HG02885 (cell line): ENCODE results near the gene ANKFN1.

Experiments used
- ATAC-seq: cut with Tn5 transposase; IDR thresholded peaks from one replicate; pipeline ENCODE4 v1.9.1; 2021; ENCODE audit warnings: mild to moderate bottlenecking; ENCODE audit not compliant: unreplicated experiment, poor library complexity

The ANKFN1 gene

DNA sequence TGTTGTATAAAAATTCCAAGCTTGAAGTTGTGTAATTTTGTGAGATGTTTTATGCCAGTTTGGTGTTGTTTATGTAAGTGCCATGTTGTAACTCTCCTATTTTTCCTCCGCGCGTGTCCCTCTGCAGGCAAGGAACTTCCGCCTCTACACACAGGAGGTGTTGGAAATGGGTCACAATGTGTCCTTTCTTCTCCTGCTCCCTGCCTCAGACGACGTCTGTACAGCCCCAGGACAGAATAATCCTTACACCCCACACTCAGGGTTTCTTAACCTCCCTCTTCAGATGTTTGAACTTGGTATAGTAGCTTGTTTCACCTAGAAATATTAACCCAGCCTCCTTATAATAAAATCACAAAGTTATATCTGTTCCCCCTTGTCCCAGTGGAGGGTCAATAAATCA is 329.0 kb downstream of the ANKFN1 start:
- no peak for ATAC-seq

DNA sequence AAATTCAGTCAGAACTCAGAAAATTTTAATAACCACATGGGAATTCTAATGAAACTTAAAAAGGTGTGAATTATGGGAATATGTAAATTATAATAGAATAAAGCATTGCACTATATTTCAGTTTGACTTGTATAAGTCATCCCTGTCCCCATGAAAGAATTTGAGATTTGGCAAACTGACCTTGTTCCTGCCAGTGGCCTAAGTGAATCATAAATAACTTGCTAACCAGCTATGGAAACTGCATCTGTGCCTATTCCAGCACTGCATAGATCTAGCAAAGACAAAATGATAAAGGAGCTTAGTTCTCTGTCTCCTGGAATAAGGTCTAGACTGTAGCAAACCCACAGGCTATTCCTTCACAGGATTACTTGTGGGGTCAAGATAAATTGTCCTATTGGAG is 333.5 kb downstream of the ANKFN1 start:
- no peak for ATAC-seq

DNA sequence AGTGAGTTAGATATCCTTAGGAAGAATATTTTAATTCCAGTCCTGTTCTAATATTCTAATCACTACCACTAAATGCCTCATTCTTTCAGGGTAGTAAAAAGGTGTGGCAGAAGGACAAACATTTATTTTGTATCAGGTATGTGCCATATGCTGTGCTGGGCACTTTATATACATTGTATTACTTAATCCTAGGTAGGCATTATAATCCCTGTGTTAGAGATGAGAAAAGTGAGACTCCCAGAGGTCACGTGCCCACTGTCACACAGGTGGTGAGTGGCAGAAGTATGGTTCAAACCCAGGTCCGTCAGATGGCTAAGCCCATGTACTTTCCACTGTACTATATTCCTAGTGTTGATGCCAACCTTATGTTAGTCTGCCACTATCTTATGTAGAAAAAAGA is 335.5 kb downstream of the ANKFN1 start:
- no peak for ATAC-seq

DNA sequence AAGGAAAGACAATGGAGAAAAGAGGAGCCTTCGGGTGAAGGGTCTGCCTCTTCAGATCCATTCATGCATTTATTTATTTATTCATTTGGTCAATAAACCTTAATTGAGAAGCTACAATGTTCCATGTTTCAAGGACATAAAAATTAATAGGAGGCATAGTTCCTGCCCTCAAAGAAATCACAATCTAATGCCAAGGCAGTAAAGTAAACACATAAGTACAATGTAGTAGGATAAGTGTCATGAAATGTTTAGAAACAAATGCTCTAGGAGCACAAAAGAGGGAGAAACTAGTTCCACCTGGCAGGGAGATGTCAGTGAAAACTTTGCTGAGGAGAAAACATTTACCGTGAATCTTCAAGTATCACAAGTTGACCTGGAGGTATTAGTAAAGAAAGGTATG is 336.7 kb downstream of the ANKFN1 start:
- ATAC-seq, result no peak

DNA sequence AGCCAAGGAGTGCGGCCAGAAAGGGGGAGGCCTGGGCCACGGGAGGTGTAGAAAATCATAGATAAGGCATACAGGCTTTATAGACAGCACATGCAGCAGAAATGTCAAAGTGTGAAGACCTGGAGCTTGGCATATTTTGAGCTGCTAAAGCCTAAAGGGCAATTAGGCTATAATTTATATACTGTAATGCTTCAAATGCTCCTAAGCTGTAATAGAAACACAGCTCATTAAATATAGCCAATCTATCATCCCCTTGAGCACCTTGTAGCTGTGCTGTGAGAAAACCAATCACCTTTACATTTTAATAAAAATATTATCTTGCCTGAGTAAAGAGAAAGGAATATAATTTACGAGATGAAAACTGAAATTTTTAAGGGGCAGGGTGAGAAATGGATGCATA is 342.3 kb downstream of the ANKFN1 start:
- ATAC-seq, result no peak

DNA sequence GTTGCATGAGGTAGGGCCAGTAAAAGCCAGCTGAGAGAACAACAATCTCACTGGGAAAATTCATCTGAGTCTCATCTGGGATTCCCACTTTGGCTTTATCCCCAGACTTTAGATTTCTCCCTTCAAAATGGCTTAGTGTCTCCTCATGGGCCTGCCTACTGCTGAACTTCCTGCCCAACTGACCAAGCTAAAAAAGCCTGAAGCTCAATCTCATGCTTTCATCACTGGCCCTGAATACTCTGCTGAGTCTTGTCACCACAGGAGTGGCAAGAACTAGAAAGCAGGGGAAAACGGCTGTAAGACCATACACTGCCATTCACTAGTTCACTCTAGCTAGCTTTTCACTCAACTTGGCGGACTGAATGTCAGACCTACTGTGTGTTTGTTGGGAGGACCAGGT is 343.9 kb downstream of the ANKFN1 start:
- no peak for ATAC-seq

DNA sequence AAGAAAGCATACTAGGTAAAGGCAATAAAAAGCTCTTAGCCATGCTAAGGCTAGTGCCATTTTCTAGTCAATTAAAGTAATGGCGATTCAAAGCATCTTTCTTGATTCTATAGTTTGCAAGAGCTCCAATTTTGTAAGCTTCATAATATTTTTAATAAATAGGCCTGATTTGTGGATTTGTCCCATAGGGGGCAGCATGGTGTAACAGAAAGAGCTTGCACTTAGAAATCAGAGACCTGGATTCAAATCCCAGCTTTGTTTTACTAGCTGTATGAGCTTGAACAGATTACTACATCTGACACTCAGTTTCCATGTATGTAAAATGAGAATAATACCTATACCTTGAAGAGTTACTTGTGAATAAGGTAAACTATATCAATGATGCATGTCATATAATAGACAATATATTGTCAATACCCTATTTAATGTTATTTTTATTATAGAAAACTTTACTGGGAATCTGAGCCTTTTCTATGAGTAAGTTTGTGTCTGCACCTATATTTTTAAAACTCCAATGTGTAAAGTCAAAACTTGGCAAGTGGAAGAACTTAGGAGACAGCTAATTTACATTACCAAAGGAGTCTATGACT is 346.6 kb downstream of the ANKFN1 start:
- ATAC-seq, result no peak

DNA sequence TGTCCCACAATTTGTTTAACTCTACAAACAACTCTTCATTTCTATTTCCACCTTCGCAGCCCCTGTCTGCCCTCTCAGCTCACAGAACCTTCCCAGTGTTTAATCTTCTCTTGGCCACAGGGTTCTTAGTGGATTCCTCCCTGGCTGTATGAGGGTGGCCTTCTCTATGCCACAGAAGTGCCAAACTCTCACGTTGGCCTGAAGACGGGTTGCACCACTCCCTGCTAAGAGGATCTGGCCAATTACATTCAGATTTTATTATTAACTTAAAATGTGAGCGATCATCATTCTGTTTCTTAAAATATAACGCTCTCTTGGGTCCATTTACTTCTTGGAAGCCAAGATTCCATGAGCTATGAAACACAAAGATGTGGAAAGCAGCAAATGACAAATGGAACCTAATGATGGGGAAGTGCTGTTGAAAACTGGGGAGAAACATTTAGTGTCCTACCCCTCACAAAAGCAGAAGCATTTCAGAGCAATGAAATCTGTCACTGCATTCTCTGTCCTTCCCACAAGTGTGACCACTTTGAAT is 348.9 kb downstream of the ANKFN1 start:
- no peak for ATAC-seq

DNA sequence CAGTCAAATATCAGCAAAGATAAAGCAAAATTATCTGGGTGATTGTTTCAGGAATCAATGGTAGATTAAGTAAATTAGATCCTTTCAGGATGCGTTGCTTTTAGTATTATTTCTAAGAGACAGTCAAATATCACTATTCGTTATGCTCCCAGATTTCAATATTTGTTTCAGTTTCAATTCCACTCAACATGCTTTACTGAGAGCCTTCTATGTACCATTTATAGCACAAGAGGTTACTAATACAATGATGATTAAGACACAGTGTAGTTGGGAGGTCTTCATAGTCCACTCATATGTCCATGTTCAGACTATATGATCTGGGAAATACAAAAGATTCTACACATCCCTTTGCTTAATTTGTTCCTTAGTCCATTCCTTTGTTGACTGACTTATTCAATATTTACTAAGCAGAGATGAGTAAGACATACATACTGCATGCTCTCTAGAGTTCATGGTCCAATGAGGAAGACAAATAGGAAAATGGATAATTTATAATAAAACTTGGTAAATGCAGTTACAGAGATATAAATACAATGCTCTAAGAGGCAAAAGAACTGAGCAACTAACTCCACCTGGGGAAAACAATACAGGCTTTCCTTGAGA is 352.0 kb downstream of the ANKFN1 start:
- ATAC-seq, result no peak

DNA sequence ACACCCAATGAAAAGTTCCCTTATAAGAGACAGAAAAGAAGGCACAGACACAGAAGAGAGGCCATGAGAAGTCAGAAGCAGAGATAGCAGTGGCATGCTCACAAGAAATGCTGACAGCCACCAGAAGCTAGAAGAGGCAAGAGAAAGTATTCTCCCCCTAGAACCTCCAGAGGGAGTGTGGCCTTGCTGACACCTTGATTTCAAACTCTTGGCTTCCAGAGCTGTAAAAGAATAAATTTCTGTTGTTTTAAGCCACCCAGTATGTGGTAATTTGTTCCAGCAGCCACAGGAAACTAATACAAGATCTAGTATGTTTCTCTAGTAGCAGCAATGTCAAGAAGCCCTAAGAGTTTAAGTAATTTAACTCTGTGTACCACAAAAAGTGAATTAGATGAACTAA is 353.1 kb downstream of the ANKFN1 start:
- ATAC-seq, result no peak

DNA sequence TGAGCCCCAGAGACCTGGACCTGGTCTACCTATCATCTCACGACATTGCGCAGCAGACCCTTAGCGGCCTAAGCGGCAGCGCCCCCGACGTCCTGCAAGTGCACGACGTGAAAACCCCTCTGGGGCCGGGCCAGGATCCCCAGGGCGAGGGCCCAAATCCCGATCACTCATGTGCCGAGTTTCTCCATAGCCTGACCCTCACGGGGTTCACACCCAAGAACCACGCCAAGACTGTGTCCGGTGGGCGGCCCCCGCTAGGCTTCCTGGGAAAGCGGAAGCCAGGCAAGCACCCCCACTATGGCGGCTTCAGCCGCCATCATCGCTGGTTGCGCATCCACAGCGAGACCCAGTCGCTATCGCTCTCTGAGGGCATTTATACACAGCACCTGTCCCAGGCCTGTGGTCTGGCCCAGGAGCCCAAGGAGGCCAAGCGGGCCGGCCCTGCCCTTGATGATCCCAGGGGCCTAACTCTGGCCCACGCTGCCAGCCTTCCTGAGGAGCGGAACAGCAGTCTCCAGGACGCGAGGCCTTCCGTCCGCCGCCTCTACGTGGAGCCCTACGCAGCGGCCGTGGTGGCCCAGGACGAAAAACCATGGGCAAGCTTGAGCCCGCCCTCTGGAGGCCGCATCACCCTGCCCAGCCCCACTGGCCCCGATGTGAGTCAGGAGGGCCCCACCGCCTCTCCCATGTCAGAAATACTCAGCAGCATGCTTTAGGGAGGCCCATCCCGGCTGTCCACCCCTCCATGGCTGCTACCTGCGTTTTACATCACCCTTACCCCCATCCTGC is 357.5 kb downstream of the ANKFN1 start:
- ATAC-seq, result no peak

DNA sequence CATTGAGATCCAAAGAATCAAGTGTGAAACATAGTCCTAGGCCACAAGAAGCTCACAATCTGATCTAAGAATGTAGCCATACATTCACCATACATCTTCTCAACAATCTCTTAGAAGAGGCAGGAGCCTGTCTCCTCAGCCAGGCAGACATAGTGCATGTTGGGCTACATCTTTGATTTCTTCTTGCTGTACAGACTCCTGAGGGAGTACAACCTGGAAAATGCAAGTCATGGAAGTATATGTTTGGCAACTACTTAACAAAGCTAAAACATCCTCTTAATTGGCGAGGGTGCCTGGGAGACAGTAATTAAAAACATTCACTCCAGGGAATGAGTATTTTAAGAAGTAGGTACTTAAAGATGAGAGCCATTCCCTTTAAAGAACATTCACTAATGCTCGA is 361.0 kb downstream of the ANKFN1 start:
- no peak for ATAC-seq

DNA sequence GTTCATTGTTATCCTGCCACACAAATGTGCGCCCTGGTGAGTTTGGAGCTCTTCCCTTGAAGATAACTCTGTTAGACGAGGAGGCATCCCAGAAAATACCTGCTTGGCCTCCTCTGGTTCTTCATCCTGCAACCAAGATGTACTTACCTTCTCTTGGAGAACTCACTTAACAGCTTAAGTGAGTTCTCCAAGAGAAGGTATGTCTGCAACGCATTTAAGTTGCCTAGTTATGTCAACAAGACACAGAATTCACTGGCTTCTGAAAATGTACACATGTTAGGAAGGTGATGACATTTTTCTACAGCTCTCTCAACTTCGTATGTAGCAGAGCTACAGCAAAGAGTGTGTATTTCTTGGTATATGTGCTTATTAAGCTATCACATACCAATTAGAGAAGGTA is 361.6 kb downstream of the ANKFN1 start:
- ATAC-seq, result no peak

DNA sequence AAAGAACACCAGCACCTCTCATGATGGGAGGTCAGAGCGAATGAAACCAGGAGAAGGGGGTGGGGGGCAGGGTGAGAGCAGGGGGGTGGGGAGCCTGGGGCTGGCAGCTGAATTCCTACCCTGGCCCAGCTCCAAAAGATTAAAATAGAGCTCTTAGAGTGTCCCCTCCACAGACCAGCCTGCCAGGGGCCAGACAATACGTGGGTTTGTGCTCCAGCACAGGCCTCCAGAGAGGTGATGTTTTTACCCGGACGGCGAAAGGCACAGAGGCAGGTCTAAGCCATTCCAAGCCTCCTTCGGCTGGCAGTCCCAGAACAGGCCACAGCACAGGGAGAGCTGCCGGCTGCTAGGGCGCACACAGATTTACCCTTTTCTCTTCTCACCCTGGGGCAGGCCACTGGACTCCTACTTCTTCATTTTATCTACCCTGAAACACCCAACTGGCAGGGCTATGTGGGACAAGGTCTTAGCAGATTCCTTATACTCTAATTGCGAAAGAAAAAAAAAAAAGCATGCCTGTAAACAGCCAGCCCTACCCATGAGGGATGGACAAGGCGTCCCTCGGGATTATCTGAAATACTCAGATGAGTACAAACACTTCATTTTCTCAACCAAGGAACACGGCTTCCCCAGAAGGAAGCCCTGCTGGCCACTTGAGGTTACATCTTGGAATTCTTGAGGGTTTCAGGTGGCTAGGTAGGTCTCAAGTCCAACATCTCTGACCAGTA is 368.3 kb downstream of the ANKFN1 start:
- ATAC-seq, result no peak

DNA sequence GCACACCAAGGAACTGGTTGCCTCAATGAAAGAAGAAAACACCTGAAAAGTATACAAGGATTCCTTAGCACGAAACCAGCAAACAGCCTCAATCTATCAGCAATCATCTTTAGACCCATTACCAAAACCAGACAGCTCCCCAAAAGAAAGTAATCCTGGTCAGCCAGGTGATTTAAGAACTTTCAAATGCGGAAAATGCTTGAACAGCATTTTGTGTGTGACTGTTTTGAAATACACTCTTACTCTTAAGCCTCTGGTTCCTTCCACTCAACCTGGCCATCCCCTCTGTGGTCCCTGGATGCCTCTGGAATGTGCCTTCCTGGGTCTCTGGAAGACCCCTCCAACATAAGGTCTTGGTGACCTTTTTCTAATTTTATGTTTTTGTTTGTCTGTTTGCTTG is 369.8 kb downstream of the ANKFN1 start:
- no peak for ATAC-seq

DNA sequence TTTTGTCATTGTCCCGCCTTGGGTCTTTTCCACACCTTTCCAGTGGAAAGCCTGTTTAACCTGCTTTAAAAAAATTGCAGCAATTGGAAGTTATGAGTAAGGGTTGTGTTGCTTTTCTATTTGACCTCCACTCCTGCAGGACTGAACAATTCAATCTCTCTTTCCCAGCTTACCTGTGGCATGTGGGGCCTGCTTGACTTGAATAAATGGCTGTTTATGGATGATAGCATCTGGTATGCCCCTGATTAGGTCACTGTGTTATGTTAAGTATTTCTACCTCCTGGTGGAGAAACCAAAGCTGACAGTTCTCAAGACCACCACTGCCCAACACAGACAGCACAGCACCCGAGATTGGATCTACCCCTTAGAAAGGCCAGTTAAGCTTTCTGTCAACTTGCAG is 375.4 kb downstream of the ANKFN1 start:
- ATAC-seq, result no peak

DNA sequence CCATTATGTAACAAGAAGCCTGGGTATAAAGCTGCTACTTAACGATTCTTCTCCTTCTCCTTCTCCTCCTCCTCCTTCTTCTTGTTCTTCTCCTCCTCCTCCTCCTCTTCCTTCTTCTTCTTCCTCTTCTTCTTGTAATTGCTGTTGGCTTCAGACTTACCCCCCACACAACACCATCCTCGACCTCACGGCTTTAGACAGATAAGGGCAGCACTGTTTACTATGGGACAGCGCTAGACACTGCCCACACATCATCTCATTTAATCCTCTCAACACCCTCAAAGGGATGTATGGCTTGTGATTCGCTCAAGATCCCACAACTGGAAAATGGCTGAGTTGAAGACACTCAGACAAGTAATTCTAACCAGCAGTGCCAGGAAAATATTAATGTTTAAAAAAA is 379.7 kb downstream of the ANKFN1 start:
- ATAC-seq, result no peak

DNA sequence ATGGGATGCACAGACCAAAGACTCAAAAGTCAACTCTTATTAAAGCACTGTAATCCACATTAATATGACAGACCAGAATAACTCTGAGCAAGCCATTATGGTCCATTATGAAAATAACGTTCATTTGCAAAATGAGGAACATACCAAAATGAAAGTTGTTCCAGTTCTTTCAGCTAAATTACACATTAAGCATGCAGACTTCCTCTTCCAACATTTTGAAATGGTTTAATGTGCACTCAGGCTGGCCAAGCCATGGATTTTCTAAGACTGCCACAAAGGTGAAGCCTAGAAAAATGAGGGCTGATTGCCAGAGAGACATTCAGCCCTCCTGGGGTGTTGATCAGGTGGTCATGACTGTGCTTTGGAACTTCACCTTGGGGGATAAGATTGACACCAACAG is 383.5 kb downstream of the ANKFN1 start:
- ATAC-seq, result no peak

DNA sequence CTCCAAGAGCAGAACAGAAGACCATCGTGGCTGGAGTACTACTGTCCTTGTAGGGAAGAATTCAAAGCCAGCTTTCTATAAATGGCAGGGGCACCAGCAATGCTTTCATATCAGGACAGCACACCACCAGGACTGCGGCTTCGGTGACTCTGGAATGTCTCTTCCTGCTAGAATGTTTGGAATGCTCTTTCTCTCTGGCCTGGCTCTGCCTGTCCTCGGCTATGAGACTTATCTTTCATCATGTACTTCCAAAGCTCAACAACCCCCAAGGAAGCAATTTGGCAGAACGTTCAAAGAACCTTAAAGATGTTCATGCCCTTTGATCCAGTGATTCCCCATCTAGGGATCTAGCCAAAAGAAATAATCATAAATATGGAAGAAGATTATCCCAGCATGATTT is 387.6 kb downstream of the ANKFN1 start:
- ATAC-seq, result no peak

DNA sequence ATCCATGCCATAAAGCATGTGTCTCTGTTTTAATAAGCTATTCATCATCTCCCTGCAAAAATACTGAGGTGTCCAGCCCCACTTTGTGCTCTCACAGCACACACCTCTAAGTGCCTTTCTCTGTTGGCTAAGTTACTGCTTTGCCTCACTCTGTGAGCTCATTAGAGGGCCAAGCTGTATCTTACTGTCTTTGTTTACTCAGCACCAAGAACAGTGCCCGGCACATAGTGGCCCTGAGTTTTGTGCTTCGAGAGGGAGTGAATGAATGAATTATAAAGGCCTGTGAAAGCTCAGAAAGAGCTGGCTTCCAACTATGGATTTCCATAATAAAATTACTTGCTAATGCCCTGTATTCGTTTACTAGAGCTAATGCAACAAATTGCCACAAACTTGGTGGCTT is 390.0 kb downstream of the ANKFN1 start:
- ATAC-seq, result no peak

DNA sequence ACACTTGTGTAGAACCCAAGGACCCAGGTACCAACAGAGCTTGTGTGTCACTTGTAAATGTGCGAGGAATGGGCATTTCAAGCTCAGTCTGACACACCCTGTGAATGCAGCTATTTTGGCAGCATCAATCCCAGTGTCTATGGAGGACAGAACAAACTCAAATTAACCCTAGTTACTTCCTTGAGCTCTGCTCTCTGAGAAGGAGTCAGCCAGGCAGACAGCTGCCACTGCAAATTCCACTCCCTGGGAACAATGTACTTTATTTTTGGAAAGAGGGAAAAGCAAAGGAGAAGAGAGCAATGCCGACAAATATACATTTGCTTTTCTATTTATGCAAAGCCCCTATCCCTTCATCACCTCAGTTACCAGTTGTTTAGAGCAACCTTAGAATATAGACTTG is 391.8 kb downstream of the ANKFN1 start:
- no peak for ATAC-seq
